HEK293 (cell line): Measurements from ENCODE around the gene ISOC2.

Experiments
- ATF2 ChIP-seq: fragments of 450-650 bp; formaldehyde crosslinking; IDR thresholded peaks from 2 replicates; pipeline ENCODE4 v1.5.1; 2016; ENCODE audit warnings: missing biosample characterization, missing genetic modification characterization, low read depth
- GFI1B ChIP-seq: fragments of 450-650 bp; formaldehyde crosslinking; IDR thresholded peaks from 2 replicates; pipeline ENCODE4 v1.5.1; 2016; ENCODE audit warnings: missing biosample characterization, missing genetic modification characterization
- GLIS2 ChIP-seq: fragments of 450-650 bp; formaldehyde crosslinking; IDR thresholded peaks from 2 replicates; pipeline ENCODE4 v1.5.1; 2016; ENCODE audit warnings: missing biosample characterization, missing genetic modification characterization
- MEIS1 ChIP-seq: sonication (generic); formaldehyde crosslinking; IDR thresholded peaks from 2 replicates; pipeline ENCODE4 v1.8.1; 2022; ENCODE audit warnings: missing genetic modification reagents, mild to moderate bottlenecking, borderline replicate concordance
- TRIM28 ChIP-seq: IDR thresholded peaks from 2 replicates; pipeline ENCODE4 v1.6.1; 2011; ENCODE audit warnings: low read length, control low read depth, borderline replicate concordance
- ZBTB44 ChIP-seq: fragments of 450-650 bp; IDR thresholded peaks from 2 replicates; pipeline ENCODE4 v1.5.1; 2018; ENCODE audit warnings: missing biosample characterization, mild to moderate bottlenecking, missing genetic modification characterization
- ZBTB7A ChIP-seq: fragments of 450-650 bp; formaldehyde crosslinking; IDR thresholded peaks from 2 replicates; pipeline ENCODE4 v1.5.1; 2016; ENCODE audit warnings: low read depth, missing biosample characterization, missing genetic modification characterization
- ZNF114 ChIP-seq: fragments of 450-650 bp; formaldehyde crosslinking; IDR thresholded peaks from 2 replicates; pipeline ENCODE4 v1.5.0; 2017; ENCODE audit warnings: missing biosample characterization, missing genetic modification characterization
- ZNF138 ChIP-seq: fragments of 450-650 bp; formaldehyde crosslinking; IDR thresholded peaks from 2 replicates; pipeline ENCODE4 v1.5.1; 2016; ENCODE audit warnings: missing biosample characterization, missing genetic modification characterization, borderline replicate concordance
- ZNF146 ChIP-seq: fragments of 450-650 bp; formaldehyde crosslinking; IDR thresholded peaks from 2 replicates; pipeline ENCODE4 v1.5.1; 2016; ENCODE audit warnings: missing biosample characterization, missing genetic modification characterization
- ZNF2 ChIP-seq: fragments of 450-650 bp; formaldehyde crosslinking; IDR thresholded peaks from 2 replicates; pipeline ENCODE4 v1.5.1; 2016; ENCODE audit warnings: missing biosample characterization, missing genetic modification characterization
- ZNF26 ChIP-seq: fragments of 450-650 bp; formaldehyde crosslinking; IDR thresholded peaks from 2 replicates; pipeline ENCODE4 v1.5.1; 2016; ENCODE audit warnings: missing biosample characterization, missing genetic modification characterization
- ZNF324 ChIP-seq: fragments of 450-650 bp; formaldehyde crosslinking; IDR thresholded peaks from 2 replicates; pipeline ENCODE4 v1.5.1; 2016; ENCODE audit warnings: missing biosample characterization, missing genetic modification characterization
- ZNF341 ChIP-seq: fragments of 450-650 bp; formaldehyde crosslinking; IDR thresholded peaks from 2 replicates; pipeline ENCODE4; 2016; ENCODE audit warnings: low read depth, missing biosample characterization, missing genetic modification characterization
- ZNF366 ChIP-seq: fragments of 450-650 bp; formaldehyde crosslinking; conservative IDR thresholded peaks from 2 replicates; pipeline ENCODE4 v1.5.1; 2016; ENCODE audit warnings: missing biosample characterization, missing genetic modification characterization
- ZNF521 ChIP-seq: fragments of 450-650 bp; formaldehyde crosslinking; IDR thresholded peaks from 2 replicates; pipeline ENCODE4 v1.5.1; 2017; ENCODE audit warnings: missing biosample characterization, mild to moderate bottlenecking, missing genetic modification characterization
- ZNF544 ChIP-seq: fragments of 450-650 bp; formaldehyde crosslinking; IDR thresholded peaks from 2 replicates; pipeline ENCODE4 v1.5.0; 2017; ENCODE audit warnings: missing biosample characterization, missing genetic modification characterization
- ZNF623 ChIP-seq: fragments of 450-650 bp; formaldehyde crosslinking; IDR thresholded peaks from 2 replicates; pipeline ENCODE4 v1.5.1; 2016; ENCODE audit warnings: missing biosample characterization, missing genetic modification characterization
- ZNF791 ChIP-seq: fragments of 450-650 bp; formaldehyde crosslinking; IDR thresholded peaks from 2 replicates; pipeline ENCODE4 v1.5.1; 2016; ENCODE audit warnings: missing biosample characterization, missing genetic modification characterization
- TF ChIP-seq, protein P1 (sequence below): fragments of 450-650 bp; formaldehyde crosslinking; IDR thresholded peaks from 2 replicates; pipeline ENCODE4 v1.5.1; 2016; ENCODE audit warnings: missing biosample characterization, missing genetic modification characterization
- TF ChIP-seq, protein P2 (sequence below): fragments of 450-650 bp; formaldehyde crosslinking; IDR thresholded peaks from 2 replicates; pipeline ENCODE4 v1.5.1; 2016; ENCODE audit warnings: missing biosample characterization, missing genetic modification characterization
- TF ChIP-seq, protein P3 (sequence below): fragments of 450-650 bp; formaldehyde crosslinking; IDR thresholded peaks from 2 replicates; pipeline ENCODE4 v1.5.1; 2016; ENCODE audit warnings: missing biosample characterization, missing genetic modification characterization, borderline replicate concordance

The ISOC2 gene

DNA sequence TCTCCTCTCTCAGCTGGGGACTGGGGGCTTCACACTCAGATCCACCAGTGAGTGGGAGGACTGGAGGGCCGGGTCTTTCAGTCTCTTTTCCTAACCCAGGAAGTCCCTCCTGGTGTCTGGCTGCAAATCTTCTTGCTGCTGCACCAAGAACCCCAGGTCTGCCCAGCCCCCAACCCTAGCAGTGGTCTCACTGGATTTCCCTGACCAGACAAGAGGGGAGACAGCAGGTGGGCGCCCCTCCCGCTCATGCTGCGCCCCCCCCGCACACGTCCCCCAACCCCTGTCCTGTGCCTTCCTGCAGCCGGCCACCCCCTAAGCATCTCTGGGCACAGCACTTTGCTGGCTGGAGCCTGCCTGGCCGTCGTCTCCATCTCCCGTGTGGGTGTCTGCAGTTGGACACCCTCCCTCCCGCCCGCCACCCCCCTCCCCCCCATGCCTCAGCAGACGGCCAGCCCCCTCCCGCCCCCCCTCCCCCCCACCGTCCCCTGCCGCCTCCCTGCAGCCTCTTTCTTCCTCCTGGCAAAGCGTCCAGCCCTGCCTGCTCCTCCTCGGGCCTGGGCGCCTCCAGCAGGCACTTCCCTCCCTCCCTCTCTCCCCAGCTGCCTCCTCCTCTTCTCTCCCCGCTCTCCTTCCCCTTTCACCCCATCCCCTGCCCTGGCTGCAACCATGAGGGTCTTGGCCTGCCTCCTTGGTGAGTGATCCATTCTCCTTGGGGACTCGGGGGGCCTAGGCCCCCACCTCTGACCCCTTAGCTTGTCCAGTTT, 26.7 kb upstream of the ISOC2 start, which contains the start of gene SSC5D (continued):
- no peak for TF ChIP-seq ZNF791 (tag by site-specific recombination)
- TF ChIP-seq, protein P1, sequence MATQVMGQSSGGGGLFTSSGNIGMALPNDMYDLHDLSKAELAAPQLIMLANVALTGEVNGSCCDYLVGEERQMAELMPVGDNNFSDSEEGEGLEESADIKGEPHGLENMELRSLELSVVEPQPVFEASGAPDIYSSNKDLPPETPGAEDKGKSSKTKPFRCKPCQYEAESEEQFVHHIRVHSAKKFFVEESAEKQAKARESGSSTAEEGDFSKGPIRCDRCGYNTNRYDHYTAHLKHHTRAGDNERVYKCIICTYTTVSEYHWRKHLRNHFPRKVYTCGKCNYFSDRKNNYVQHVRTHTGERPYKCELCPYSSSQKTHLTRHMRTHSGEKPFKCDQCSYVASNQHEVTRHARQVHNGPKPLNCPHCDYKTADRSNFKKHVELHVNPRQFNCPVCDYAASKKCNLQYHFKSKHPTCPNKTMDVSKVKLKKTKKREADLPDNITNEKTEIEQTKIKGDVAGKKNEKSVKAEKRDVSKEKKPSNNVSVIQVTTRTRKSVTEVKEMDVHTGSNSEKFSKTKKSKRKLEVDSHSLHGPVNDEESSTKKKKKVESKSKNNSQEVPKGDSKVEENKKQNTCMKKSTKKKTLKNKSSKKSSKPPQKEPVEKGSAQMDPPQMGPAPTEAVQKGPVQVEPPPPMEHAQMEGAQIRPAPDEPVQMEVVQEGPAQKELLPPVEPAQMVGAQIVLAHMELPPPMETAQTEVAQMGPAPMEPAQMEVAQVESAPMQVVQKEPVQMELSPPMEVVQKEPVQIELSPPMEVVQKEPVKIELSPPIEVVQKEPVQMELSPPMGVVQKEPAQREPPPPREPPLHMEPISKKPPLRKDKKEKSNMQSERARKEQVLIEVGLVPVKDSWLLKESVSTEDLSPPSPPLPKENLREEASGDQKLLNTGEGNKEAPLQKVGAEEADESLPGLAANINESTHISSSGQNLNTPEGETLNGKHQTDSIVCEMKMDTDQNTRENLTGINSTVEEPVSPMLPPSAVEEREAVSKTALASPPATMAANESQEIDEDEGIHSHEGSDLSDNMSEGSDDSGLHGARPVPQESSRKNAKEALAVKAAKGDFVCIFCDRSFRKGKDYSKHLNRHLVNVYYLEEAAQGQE = no peak
- TF ChIP-seq ZNF341 = no peak
- TF ChIP-seq ZNF114 (tag by site-specific recombination) = no peak
- TF ChIP-seq ZNF2 = no peak
- TF ChIP-seq ZNF138 = no peak
- TF ChIP-seq ZBTB7A (tag by site-specific recombination) = 0 out of 2 replicates have a peak, but pooled peaks have one; percentile 24
- TF ChIP-seq ZNF146 (tag by site-specific recombination) = no peak
- no peak for TF ChIP-seq GFI1B (tag by site-specific recombination)
- TF ChIP-seq ZNF544 = no peak
- TF ChIP-seq, protein P2, sequence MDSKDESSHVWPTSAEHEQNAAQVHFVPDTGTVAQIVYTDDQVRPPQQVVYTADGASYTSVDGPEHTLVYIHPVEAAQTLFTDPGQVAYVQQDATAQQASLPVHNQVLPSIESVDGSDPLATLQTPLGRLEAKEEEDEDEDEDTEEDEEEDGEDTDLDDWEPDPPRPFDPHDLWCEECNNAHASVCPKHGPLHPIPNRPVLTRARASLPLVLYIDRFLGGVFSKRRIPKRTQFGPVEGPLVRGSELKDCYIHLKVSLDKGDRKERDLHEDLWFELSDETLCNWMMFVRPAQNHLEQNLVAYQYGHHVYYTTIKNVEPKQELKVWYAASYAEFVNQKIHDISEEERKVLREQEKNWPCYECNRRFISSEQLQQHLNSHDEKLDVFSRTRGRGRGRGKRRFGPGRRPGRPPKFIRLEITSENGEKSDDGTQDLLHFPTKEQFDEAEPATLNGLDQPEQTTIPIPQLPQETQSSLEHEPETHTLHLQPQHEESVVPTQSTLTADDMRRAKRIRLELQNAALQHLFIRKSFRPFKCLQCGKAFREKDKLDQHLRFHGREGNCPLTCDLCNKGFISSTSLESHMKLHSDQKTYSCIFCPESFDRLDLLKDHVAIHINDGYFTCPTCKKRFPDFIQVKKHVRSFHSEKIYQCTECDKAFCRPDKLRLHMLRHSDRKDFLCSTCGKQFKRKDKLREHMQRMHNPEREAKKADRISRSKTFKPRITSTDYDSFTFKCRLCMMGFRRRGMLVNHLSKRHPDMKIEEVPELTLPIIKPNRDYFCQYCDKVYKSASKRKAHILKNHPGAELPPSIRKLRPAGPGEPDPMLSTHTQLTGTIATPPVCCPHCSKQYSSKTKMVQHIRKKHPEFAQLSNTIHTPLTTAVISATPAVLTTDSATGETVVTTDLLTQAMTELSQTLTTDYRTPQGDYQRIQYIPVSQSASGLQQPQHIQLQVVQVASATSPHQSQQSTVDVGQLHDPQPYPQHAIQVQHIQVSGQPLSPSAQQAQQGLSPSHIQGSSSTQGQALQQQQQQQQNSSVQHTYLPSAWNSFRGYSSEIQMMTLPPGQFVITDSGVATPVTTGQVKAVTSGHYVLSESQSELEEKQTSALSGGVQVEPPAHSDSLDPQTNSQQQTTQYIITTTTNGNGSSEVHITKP (tag by site-specific recombination) = no peak
- no peak for TF ChIP-seq ZBTB44
- no peak for TF ChIP-seq MEIS1 (CRISPR knock-in tag)
- no peak for TF ChIP-seq ZNF26 (tag by site-specific recombination)
- TF ChIP-seq ZNF521 (tag by site-specific recombination) = no peak
- no peak for TF ChIP-seq ZNF324 (tag by site-specific recombination)
- no peak for TF ChIP-seq ATF2 (tag by site-specific recombination)
- peak; percentile 28 for TF ChIP-seq ZNF623 (tag by site-specific recombination)
- TF ChIP-seq, protein P3, sequence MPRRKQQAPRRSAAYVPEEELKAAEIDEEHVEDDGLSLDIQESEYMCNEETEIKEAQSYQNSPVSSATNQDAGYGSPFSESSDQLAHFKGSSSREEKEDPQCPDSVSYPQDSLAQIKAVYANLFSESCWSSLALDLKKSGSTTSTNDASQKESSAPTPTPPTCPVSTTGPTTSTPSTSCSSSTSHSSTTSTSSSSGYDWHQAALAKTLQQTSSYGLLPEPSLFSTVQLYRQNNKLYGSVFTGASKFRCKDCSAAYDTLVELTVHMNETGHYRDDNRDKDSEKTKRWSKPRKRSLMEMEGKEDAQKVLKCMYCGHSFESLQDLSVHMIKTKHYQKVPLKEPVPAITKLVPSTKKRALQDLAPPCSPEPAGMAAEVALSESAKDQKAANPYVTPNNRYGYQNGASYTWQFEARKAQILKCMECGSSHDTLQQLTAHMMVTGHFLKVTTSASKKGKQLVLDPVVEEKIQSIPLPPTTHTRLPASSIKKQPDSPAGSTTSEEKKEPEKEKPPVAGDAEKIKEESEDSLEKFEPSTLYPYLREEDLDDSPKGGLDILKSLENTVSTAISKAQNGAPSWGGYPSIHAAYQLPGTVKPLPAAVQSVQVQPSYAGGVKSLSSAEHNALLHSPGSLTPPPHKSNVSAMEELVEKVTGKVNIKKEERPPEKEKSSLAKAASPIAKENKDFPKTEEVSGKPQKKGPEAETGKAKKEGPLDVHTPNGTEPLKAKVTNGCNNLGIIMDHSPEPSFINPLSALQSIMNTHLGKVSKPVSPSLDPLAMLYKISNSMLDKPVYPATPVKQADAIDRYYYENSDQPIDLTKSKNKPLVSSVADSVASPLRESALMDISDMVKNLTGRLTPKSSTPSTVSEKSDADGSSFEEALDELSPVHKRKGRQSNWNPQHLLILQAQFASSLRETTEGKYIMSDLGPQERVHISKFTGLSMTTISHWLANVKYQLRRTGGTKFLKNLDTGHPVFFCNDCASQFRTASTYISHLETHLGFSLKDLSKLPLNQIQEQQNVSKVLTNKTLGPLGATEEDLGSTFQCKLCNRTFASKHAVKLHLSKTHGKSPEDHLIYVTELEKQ (tag by site-specific recombination) = no peak
- peak; percentile 71 for TF ChIP-seq ZNF366 (tag by site-specific recombination)
- no peak for TF ChIP-seq TRIM28
- TF ChIP-seq GLIS2 = no peak; the same call in 1 of the 2 replicates
